NOMO-1 treated with DMSO at 0.1 percent for 48 hours (cell line): ENCODE data around the gene ATP5ME.

Source experiments
- DNase-seq: peaks from one replicate; lab custom pipeline; 2025; ENCODE audit not compliant: unreplicated experiment; lab: John Stamatoyannopoulos, UW

The ATP5ME gene

GRCh38 chr4:684623-685327 lies 10.7 kb upstream of the ATP5ME start:
- no peak for DNase-seq

DNA sequence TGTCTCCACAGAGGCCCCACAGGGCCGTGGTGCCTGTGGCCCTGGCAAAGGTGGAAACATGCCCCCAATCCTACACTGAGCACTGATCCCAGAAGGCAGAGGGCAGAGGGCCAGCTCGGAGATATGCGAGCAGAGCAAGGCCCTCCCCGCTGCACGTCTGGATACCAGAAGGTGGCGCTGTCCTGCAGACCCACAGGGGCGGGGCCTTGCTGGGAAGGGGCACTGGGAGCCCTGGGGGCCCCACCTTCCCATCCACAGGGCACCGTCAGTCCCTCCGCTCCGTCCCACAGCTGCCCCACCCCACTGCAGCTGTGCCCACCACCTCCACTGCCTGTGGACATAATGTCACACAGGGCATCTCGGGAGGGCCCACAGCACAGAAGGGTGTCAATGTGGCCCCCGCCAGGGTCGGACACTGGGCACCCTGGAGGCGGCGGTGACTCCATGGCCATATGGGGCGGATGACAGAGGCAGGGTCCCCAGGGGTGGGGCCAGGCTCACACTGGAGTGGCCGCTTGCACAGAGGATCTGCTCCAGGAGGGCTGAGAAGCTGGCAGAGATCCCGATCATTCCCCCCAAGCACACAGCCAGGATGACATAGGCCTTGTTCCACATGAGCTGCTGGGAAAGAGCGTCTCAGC lies 10.0 kb upstream of the ATP5ME start:
- DNase-seq, result peak; percentile 6

- DNase-seq, result no peak
Measured at GRCh38 chr4:683247-683897, 9.3 kb upstream of the ATP5ME start.

- DNase-seq, result no peak
Measured at GRCh38 chr4:682490-683172, 8.6 kb upstream of the ATP5ME start.

DNA sequence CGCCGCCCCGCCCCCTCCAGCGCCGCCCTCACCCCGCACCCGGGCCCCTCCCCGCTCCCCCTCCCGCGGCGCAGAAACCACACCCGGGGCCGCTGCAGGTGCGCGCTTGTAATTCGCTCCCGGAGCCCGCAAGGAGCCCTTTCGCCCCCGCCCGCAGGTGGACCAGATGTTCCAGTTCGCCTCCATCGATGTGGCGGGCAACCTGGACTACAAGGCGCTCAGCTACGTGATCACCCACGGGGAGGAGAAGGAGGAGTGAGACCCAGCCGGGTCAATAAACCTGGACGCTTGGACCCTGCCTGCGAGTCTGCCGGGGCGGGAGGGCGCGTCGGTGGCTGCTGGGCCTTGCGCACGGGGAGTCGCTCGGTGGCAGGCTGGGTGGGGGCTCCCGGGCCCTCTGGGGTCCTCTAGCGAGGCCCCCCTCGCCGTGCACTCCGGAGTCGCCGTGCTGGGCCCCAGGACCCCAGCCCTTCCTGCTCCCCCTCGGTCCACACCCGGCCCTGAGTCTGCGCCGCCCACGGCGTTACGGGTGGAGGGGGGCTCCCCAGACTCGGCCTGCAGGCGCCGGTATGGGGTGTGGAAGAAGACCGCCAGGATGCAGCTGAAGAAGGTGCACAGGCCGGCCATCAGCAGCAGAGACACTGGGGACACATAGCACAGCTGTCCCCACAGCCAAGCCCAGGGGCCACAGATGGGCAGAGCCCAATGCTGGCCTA lies 7.8 kb upstream of the ATP5ME start:
- DNase-seq, result no peak

DNA sequence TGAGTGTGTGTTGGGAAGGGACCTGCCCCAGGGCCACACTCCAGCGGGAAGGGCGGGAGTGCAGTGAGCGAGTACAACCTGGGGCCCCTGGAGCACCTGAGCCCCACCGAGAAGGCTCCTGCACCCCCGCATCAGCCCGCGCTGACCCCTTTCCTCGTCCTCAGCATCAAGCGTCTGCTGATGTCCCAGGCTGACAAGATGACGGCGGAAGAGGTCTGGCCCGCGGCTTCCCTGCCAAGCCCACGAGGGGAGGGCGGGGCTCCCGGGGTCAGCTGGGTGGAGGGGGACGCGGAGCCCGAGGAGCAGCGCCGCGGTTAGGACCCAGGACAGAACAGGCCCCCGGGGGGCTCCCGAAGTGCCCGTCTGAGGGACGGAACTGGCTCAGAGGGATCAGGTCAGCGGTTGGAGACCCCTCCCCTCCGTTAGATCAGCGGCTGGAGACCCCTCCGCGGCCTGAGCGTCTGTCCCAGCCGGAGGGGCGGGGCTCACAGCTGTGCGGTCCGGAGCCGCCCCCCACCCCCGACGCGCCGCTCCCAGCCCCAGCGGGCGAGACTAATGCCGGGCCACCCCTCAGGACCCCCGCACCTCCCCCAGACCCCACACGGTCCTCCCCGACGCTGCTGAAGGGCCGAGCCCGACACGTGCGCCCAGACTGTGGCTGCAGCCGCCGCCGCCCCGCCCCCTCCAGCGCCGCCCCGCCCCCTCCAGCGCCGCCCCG lies 7.0 kb upstream of the ATP5ME start:
- no peak for DNase-seq

DNA sequence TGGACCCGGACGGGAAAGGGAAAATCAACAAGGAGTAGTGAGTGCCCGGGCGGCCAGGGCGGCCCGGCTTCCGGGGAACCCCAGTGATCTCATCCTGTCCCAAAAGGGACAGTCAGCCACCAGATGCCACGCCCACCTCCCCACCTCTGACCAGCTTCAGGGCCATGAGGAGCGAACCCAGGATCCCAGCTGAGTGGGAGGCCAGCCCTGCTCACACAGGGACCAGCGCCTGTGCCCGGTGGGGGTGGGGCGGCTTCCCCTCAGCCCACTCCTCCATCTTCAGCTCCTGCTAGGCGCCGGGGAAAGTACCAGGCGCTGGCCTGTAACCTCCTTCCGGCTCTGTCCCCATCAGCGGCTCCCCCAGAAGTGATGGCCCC lies 6.5 kb upstream of the ATP5ME start:
- DNase-seq, result no peak

- no peak for DNase-seq
Measured at GRCh38 chr4:680091-680490, 6.0 kb upstream of the ATP5ME start.

DNA sequence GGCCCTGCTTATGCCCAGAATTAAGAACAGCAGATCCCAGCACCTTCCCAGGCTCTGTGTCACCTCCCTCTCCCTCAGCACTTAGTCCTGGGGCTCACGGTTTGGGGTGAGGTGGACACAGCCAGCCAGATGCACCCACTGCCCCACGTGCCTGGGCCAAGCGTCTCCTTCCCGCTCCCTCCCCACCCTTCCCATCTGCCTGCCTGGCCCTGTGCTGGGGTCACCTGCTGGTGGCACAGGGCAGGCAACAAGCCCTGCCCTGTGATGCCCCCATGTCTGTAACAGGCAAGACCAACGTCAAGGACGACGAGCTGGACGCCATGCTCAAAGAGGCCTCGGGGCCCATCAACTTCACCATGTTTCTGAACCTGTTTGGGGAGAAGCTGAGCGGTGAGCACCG lies 5.6 kb upstream of the ATP5ME start:
- no peak for DNase-seq

DNA sequence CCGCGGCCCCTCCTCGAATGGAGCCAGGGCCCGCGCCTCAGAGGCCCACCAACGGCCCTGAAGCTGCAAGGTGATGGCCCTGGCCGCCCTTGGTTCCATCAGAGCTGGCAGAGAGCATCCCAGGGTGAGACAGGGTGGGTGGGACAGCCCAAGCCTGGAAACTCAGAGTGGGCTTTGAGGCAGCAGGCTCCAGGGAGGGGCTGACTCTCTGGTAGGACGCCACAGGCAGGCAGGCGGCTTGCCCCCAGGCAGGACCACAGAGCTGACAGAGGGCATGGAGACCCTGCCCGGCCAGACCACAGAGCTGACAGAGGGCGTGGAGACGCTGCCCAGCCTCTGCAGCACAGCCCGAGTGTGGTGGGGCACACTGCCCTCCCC lies 5.0 kb upstream of the ATP5ME start:
- DNase-seq, result no peak

GRCh38 chr4:678331-679103 lies 4.4 kb upstream of the ATP5ME start:
- no peak for DNase-seq

- no peak for DNase-seq
Measured at GRCh38 chr4:677431-678293, 3.6 kb upstream of the ATP5ME start.

- no peak for DNase-seq
Measured at GRCh38 chr4:676871-677235, 2.8 kb upstream of the ATP5ME start.

- DNase-seq, result no peak
Measured at GRCh38 chr4:675980-676870, 2.1 kb upstream of the ATP5ME start.

DNA sequence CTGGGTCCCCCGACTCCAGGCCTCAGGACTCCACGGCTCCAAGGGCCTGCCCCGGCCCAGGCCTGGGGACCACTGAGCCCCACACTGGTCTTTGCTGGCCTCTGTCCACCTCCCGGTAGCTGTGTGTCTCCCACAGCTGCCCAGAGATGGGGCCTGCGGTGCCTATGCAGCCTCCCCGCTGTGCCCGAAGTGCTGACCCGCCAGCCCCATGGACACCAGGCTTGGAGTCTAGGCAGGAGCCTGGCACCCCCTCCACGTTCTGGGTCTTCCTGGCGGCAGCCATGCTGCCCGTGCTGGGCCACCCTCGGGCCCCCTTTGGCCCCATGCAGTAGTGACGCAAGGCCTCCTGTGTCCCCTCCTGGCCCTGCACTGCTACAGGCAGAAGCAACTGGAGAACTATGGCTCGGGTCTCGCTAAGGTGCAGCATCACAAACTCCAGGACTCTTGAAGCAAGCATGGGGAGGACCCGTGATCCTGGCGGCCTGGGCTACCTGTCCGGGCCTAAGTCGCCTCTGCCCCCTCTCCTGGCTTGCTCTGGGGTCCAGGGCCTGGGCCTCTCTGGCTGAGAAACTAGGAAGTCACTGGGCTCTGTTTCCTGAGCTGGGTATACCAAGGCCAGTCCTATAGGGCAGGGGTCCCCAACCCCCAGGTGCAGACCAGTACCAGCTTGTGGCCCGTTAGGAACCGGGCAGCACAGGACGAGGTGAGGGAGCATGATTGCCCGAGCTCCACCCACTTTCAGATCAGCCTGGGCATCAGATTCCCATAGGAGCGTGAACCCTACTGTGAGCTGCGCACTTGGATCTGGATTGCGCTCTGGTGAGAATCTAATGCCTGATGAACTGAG lies 1.2 kb upstream of the ATP5ME start:
- DNase-seq, result peak; percentile 16

DNA sequence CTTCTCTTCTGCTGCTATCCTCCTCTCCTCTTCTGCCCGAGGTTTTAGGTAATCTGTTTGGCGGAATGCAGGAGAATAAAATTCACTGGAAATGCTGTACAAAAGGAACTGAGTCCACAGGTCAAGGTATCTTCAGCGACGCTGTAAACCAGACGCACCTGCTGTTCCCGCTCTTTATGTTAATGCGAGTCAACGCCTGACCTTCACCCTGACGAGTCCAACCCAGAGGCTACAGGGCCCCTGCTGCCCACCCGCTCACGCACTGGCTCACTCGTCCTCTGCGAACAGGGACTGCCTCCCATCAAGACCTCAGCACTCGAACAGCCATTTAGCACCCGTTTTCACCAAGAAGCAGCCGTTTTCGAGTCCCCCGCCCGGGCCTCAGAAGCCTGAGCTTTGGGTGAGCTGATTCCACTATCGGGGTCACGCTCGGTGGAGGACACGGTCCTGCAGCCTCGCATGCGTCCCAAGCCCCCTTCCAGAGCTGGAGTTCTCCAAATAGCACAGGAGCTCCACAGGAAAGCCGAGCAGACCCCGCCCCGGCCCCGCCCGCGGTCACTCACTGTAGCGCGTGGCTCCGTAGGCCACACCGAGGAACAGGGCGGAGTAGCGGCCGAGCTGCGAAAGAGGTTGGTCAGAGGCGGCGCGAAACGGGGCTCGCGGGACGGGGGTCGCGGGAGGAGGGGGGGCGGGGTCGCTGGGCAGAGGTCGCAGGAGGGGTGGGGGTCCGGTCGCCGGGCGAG lies 556 bp downstream of the ATP5ME start:
- peak; percentile 7 for DNase-seq
